Thoracic aorta (tissue), 2 donors: ENCODE measurements around the gene SIAE. TPM values are rescaled to one million over a fixed set of nuclear protein-coding genes. Genes with fewer than 3 reads are reported as not detected.

Experiments
- ATAC-seq: fragments of 150-250 bp; one replicate; pipeline ENCODE4 v1.8.0; 2017; ENCODE audit warnings: low read depth; ENCODE audit not compliant: insufficient number of reproducible peaks, low FRiP score
- DNase-seq: peaks from one replicate; pipeline ENCODE4 v3.0.0-alpha.2; 2020; ENCODE audit warnings: low spot score
- H3K27ac ChIP-seq, 2 donors: fragments of 200-600 bp; sonication (generic); 1 replicate in 1 of 2; 2 replicates in 1 of 2; pipeline ENCODE4 v1.5.1; 2016; ENCODE audit warnings: mild to moderate bottlenecking in 2 of 2, moderate library complexity in 2 of 2
- H3K27me3 ChIP-seq: fragments of 200-600 bp; sonication (generic); replicated peaks from 2 replicates; pipeline ENCODE4 v1.6.0; 2016; ENCODE audit warnings: mild to moderate bottlenecking; ENCODE audit not compliant: insufficient read depth
- H3K36me3 ChIP-seq: fragments of 200-600 bp; sonication (generic); one replicate; pipeline ENCODE4 v1.5.1; 2016
- H3K4me1 ChIP-seq, 2 donors: fragments of 200-600 bp; sonication (generic); 1 replicate in 1 of 2; 2 replicates in 1 of 2; pipeline versions ENCODE4 v1.5.1 to v1.6.0; 2016; ENCODE audit warnings: low read depth in 2 of 2, mild to moderate bottlenecking in 1 of 2; ENCODE audit not compliant: control insufficient read depth in 1 of 2
- H3K4me3 ChIP-seq: fragments of 200-600 bp; sonication (generic); 2 replicates; pipeline ENCODE4 v1.5.1; 2016; ENCODE audit warnings: mild to moderate bottlenecking
- H3K9me3 ChIP-seq: fragments of 200-600 bp; sonication (generic); 2 replicates; pipeline ENCODE4 v1.5.1; 2016
- CTCF ChIP-seq: fragments of 200-600 bp; sonication (generic); IDR thresholded peaks from one replicate; pipeline ENCODE4 v1.5.1; 2019; ENCODE audit warnings: antibody characterized with exemption
- total RNA-seq, 2 donors: library from RNA; depleted of rRNA; stranded (reverse); fragments of >200 nt; gene quantifications; one replicate each; pipeline versions ENCODE4 v1.1.0 to v1.2.3, GENCODE V29; 2016

SIAE gene, protein sequence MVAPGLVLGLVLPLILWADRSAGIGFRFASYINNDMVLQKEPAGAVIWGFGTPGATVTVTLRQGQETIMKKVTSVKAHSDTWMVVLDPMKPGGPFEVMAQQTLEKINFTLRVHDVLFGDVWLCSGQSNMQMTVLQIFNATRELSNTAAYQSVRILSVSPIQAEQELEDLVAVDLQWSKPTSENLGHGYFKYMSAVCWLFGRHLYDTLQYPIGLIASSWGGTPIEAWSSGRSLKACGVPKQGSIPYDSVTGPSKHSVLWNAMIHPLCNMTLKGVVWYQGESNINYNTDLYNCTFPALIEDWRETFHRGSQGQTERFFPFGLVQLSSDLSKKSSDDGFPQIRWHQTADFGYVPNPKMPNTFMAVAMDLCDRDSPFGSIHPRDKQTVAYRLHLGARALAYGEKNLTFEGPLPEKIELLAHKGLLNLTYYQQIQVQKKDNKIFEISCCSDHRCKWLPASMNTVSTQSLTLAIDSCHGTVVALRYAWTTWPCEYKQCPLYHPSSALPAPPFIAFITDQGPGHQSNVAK
- 10 to 100 TPM in 1 of 2 donors, 1 to 10 TPM in 1; 9.7 to 20.0 TPM for total RNA-seq

DNA sequence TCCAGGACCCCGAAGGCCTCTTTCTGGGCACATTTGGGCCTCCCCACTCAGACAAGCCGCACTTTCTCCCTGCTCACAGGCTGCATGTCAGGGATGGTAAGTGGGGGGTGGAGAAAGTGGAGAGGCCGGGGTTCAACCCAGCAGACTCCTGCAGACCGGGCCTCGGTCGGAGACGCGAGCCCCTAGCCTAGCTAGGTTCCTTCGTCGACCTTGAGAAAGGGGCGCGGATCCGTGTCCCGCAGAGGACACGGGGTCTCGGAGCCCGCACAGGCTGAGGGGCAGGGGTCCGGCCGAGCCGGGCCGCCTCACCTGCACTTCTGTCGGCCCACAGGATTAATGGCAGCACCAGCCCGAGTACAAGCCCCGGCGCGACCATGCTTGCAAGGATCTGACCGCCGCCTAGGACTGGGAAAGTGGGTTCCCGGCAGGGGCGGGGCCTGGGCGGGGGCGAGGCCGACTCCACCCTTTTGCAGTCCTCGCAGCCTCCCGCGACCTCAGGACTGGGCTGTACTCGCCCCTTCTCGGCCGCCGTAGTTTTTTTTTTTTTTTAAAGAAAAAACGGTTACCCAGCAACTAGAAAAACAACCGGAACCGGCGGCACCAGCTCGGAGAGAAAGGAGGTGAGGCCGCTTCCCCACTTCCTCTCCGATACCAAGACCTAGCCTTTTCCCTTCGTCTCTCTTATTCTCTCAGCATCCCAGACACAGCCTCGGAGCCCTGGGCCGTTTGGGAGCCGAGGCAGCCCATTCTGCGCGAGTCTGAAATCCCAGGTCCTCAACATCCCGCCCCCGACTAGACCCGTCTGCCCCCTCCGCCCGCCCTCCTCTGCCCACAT lies at the start of gene SIAE, which contains the start of gene SPA17:
TSS of gene SIAE (minus strand) at position 407 of the 835 bp plus-strand sequence. CDS start at position 376, 31 bp downstream.
TSS of gene SPA17 (plus strand) at position 572 of the 835 bp plus-strand sequence. CDS start 1,361 bp downstream, outside the sequence.
- Histone ChIP-seq H3K4me1 (peaks cover 16 to 38% of the 10 kb centered on the region in 2 donors), H3K27me3 (no peaks in the 10 kb centered on the region), H3K36me3 (no peaks in the 10 kb centered on the region), H3K27ac (peak within 1 kb of the TSS; percentile 87 to 90), H3K9me3 (no peaks in the 10 kb centered on the region), H3K4me3 (peak within 1 kb of the TSS; percentile 90)
- DNase-seq (peak; percentile 82), ATAC-seq (peak; percentile 68)
- TF ChIP-seq CTCF, result no peak

DNA sequence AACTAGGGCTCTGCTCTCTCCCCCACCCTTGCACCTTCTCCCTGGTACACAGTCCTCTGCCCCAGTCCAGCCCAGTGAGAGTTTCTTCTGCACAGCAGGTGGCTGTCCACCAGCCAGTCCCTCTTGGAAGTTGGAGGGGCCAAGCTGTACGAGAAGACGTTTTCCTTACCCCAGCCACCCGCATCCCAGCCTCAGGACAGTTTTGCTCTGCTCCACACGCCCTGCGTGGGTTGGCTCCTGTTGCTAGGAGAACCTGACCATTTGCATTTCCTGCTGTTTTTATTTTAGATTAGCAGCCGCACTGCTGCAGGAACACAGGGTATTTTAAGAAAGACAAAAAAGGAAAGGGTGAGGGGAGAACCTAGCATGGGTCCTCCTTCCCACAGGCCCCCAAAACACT lies 48.6 kb upstream of the SIAE start:
- Histone ChIP-seq H3K36me3 (no peaks in the 10 kb centered on the region), H3K9me3 (no peaks in the 10 kb centered on the region), H3K4me1 (peaks cover 8 to 22% of the 10 kb centered on the region in 2 donors), H3K4me3 (no peak overlapping the region), H3K27me3 (no peaks in the 10 kb centered on the region), H3K27ac (no peak overlapping the region)
- DNase-seq, result no peak
- no peak for ATAC-seq
- no peak for TF ChIP-seq CTCF

GRCh38 chr11:124719534-124719933 lies 46.0 kb upstream of the SIAE start:
- H3K27me3 ChIP-seq, result no peaks in the 10 kb centered on the region
- H3K27ac ChIP-seq, result no peak overlapping the region
- no peak for TF ChIP-seq CTCF
- H3K9me3 ChIP-seq, result no peaks in the 10 kb centered on the region
- H3K4me3 ChIP-seq, result no peak overlapping the region
- H3K36me3 ChIP-seq, result no peaks in the 10 kb centered on the region
- H3K4me1 ChIP-seq, result peaks cover 0 to 9% of the 10 kb centered on the region in 2 donors
- ATAC-seq (no peak), DNase-seq (no peak)

DNA sequence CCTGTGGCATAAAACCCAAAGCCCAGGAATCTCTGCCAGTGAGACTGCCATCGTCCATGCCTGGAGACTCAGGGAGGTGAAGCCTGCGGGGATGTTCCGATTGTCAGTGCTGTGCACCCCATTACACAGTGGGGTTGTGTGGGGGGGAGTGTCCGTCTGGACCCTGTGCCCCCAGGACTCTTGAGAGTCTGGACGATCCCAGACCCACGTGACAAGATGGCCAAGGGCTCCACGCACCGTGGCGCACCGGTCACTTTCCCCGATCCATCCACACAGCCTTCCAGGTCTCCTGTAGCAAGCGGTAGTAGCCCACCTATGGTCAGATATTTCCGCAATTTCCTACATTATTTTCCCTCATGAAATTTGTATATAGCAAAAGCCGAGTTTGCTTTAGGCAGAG lies 45.3 kb upstream of the SIAE start:
- H3K4me1 ChIP-seq, result peaks cover 0 to 9% of the 10 kb centered on the region in 2 donors
- H3K4me3 ChIP-seq, result no peak overlapping the region
- DNase-seq (no peak), ATAC-seq (no peak)
- H3K27ac ChIP-seq, result peak overlapping the region in 1 of 2 donors; percentile 69
- no peak for TF ChIP-seq CTCF
- no peaks in the 10 kb centered on the region for H3K36me3 ChIP-seq
- H3K9me3 ChIP-seq, result no peaks in the 10 kb centered on the region
- H3K27me3 ChIP-seq, result no peaks in the 10 kb centered on the region
